ENCODE measurements around the gene SDC3.

The SDC3 gene

GRCh38 chr1:30887485-30888315 lies 20.9 kb downstream of the SDC3 start:
- H4K20me1 ChIP-seq (ENCODE audit: insufficient read depth, low read length), result no peaks in the 10 kb centered on the region
- no peak overlapping the region for H3K4me2 ChIP-seq (ENCODE audit: low read length)
- peaks cover 6% of the 10 kb centered on the region; the same call in 1 of the 2 replicates for H3K27me3 ChIP-seq (ENCODE audit: low read depth, low read length)
- TF ChIP-seq, protein P1, sequence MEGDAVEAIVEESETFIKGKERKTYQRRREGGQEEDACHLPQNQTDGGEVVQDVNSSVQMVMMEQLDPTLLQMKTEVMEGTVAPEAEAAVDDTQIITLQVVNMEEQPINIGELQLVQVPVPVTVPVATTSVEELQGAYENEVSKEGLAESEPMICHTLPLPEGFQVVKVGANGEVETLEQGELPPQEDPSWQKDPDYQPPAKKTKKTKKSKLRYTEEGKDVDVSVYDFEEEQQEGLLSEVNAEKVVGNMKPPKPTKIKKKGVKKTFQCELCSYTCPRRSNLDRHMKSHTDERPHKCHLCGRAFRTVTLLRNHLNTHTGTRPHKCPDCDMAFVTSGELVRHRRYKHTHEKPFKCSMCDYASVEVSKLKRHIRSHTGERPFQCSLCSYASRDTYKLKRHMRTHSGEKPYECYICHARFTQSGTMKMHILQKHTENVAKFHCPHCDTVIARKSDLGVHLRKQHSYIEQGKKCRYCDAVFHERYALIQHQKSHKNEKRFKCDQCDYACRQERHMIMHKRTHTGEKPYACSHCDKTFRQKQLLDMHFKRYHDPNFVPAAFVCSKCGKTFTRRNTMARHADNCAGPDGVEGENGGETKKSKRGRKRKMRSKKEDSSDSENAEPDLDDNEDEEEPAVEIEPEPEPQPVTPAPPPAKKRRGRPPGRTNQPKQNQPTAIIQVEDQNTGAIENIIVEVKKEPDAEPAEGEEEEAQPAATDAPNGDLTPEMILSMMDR (IDR thresholded peaks at IDR 0.05; ENCODE audit: low read depth, low read length), result no peak
- no peak for TF ChIP-seq EZH2phosphoT487 (IDR thresholded peaks at IDR 0.05; ENCODE audit: low read depth)
- H3K79me2 ChIP-seq (ENCODE audit: low read length), result no peaks in the 10 kb centered on the region
- no peak overlapping the region for H3K4me3 ChIP-seq (ENCODE audit: low read length)
- H3K36me3 ChIP-seq (replicated peaks; ENCODE audit: low read depth, low read length), result no peaks in the 10 kb centered on the region
- no peaks in the 10 kb centered on the region for H3K9me3 ChIP-seq (ENCODE audit: insufficient read depth, low read length)
- H3K27ac ChIP-seq (ENCODE audit: low read length), result no peak overlapping the region
- no peak overlapping the region for H2AFZ ChIP-seq (ENCODE audit: low read depth, low read length)
- H3K4me1 ChIP-seq (ENCODE audit: low read length), result peaks cover 9% of the 10 kb centered on the region
- H3K9ac ChIP-seq (ENCODE audit: low read length), result no peak overlapping the region

DNA sequence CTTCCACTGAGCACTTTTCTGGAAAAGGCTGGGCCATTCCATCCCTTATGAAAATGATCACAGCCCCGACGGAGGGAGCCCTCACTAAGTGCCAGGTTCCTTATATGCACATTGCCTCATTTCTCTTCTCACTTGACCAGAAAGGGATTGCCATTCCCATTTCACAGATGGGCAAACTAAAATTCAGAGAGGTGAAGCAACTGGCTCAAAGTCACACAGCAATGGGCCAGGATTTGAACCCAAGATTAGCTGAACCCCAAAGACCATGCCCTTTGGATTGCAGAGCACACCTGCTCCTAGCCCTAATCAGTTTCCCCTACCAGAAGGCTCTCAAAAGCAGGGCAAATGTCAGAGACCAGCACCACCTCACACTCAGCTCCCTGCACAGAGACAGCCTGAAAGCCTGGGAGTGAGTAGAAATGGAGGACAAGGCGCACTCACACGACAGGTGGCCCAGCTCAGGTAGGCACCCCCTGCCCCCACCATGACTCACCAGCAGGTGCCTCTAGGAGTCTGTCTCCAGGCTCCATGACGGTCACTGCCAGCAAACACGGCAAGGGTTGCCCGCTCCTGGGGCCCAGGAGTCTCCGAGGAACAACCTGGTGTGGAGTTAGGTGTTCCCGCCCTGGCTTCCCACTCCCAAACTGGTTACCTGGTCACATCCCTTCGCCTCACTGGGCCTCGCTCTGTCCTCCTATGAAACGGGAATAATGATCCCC lies 21.7 kb downstream of the SDC3 start:
- H3K4me2 ChIP-seq (ENCODE audit: low read length), result no peak overlapping the region
- H3K27ac ChIP-seq (ENCODE audit: low read length), result no peak overlapping the region
- no peak overlapping the region for H3K4me3 ChIP-seq (ENCODE audit: low read length)
- H3K79me2 ChIP-seq (ENCODE audit: low read length), result no peaks in the 10 kb centered on the region
- H3K4me1 ChIP-seq (ENCODE audit: low read length), result peaks cover 9% of the 10 kb centered on the region
- H2AFZ ChIP-seq (ENCODE audit: low read depth, low read length), result no peak overlapping the region
- peaks cover 6% of the 10 kb centered on the region; the same call in 1 of the 2 replicates for H3K27me3 ChIP-seq (ENCODE audit: low read depth, low read length)
- TF ChIP-seq EZH2phosphoT487 (IDR thresholded peaks at IDR 0.05; ENCODE audit: low read depth), result no peak
- TF ChIP-seq, protein P1 (IDR thresholded peaks at IDR 0.05; ENCODE audit: low read depth, low read length), result no peak
- no peak overlapping the region for H3K9ac ChIP-seq (ENCODE audit: low read length)
- no peaks in the 10 kb centered on the region for H3K36me3 ChIP-seq (replicated peaks; ENCODE audit: low read depth, low read length)
- H4K20me1 ChIP-seq (ENCODE audit: insufficient read depth, low read length), result no peaks in the 10 kb centered on the region
- H3K9me3 ChIP-seq (ENCODE audit: insufficient read depth, low read length), result no peaks in the 10 kb centered on the region

- H3K9ac ChIP-seq (ENCODE audit: low read length), result no peak overlapping the region
- no peaks in the 10 kb centered on the region for H3K36me3 ChIP-seq (replicated peaks; ENCODE audit: low read depth, low read length)
- peaks cover 6% of the 10 kb centered on the region; the same call in 1 of the 2 replicates for H3K27me3 ChIP-seq (ENCODE audit: low read depth, low read length)
- H3K4me2 ChIP-seq (ENCODE audit: low read length), result no peak overlapping the region
- peaks cover 17% of the 10 kb centered on the region for H3K4me1 ChIP-seq (ENCODE audit: low read length)
- no peak overlapping the region for H3K27ac ChIP-seq (ENCODE audit: low read length)
- no peak overlapping the region for H3K4me3 ChIP-seq (ENCODE audit: low read length)
- TF ChIP-seq, protein P1 (IDR thresholded peaks at IDR 0.05; ENCODE audit: low read depth, low read length), result no peak
- TF ChIP-seq EZH2phosphoT487 (IDR thresholded peaks at IDR 0.05; ENCODE audit: low read depth), result no peak
- no peaks in the 10 kb centered on the region for H3K9me3 ChIP-seq (ENCODE audit: insufficient read depth, low read length)
- no peaks in the 10 kb centered on the region for H4K20me1 ChIP-seq (ENCODE audit: insufficient read depth, low read length)
- H2AFZ ChIP-seq (ENCODE audit: low read depth, low read length), result no peak overlapping the region
- H3K79me2 ChIP-seq (ENCODE audit: low read length), result no peaks in the 10 kb centered on the region
These were observed 22.7 kb downstream of the SDC3 start for GRCh38 chr1:30885570-30886522.

All from OCI-LY3 (cell line).